Right atrium auricular region (tissue), 2 donors: ENCODE results near the gene GPR107. TPM values are rescaled to one million over a fixed set of nuclear protein-coding genes. Genes with fewer than 3 reads are reported as not detected.
"Not testable (repeated sequence)": the region's sequence is repeated elsewhere in the genome, so short reads cannot be mapped to it uniquely, and the experiment has no call there.

Experiments
- DNase-seq: peaks from one replicate; pipeline ENCODE4 v3.0.0-alpha.2; 2019; ENCODE audit warnings: low spot score
- H3K27ac ChIP-seq, 2 donors: fragments of 200-600 bp; sonication (generic); 1 replicate in 1 of 2; 2 replicates in 1 of 2; pipeline ENCODE4 v1.5.1; 2016 to 2019
- H3K27me3 ChIP-seq, 2 donors: fragments of 200-600 bp; sonication (generic); one replicate each; pipeline versions ENCODE4 v1.5.1 to v1.6.0; 2017 to 2019
- H3K36me3 ChIP-seq: fragments of 200-600 bp; sonication (generic); one replicate; pipeline ENCODE4 v1.5.1; 2016
- H3K4me1 ChIP-seq, 2 donors: fragments of 200-600 bp; sonication (generic); one replicate each; pipeline versions ENCODE4 v1.5.1 to v1.6.0; 2017 to 2019
- H3K4me3 ChIP-seq, 2 donors: fragments of 200-600 bp; sonication (generic); 1 replicate in 1 of 2; 2 replicates in 1 of 2; pipeline ENCODE4 v1.5.1; 2017 to 2019; ENCODE audit warnings: mild to moderate bottlenecking in 1 of 2, moderate library complexity in 1 of 2
- H3K9me3 ChIP-seq, 2 donors: fragments of 200-600 bp; sonication (generic); one replicate each; pipeline ENCODE4 v1.5.1; 2019
- CTCF ChIP-seq, 2 donors: fragments of 200-600 bp; sonication (generic); IDR thresholded peaks; one replicate each; pipeline ENCODE4 v1.5.1; 2019; ENCODE audit warnings: antibody characterized with exemption in 2 of 2
- total RNA-seq, 2 donors: library from RNA; depleted of rRNA; stranded (reverse); fragments of >200 nt; gene quantifications; one replicate each; pipeline ENCODE4 v1.1.0, GENCODE V29; 2016

The GPR107 gene
- 10 to 100 TPM; 16.2 to 16.9 TPM for total RNA-seq

GRCh38 chr9:130053504-130054324 lies at the start of gene GPR107:
TSS of gene GPR107 (plus strand) at chr9:130053906. CDS start at chr9:130053933, 27 bp downstream.
- no peaks in the 10 kb centered on the region for H3K27me3 ChIP-seq
- H3K9me3 ChIP-seq = no peaks in the 10 kb centered on the region
- peaks cover 0 to 28% of the 10 kb centered on the region in 2 donors for H3K4me1 ChIP-seq
- peak within 1 kb of the TSS; percentile 82 to 98 for H3K4me3 ChIP-seq
- peak within 1 kb of the TSS; percentile 85 to 89 for H3K27ac ChIP-seq
- peak; percentile 72 for DNase-seq
- no peak for TF ChIP-seq CTCF (IDR thresholded peaks at IDR 0.05)
- no peaks in the 10 kb centered on the region for H3K36me3 ChIP-seq

GRCh38 chr9:130003943-130004552 lies 49.7 kb upstream of the GPR107 start:
- H3K27me3 ChIP-seq = no peaks in the 10 kb centered on the region
- no peak overlapping the region for H3K27ac ChIP-seq
- TF ChIP-seq CTCF (IDR thresholded peaks at IDR 0.05) = no peak
- H3K4me1 ChIP-seq = no peaks in the 10 kb centered on the region
- no peaks in the 10 kb centered on the region for H3K36me3 ChIP-seq
- no peak overlapping the region for H3K4me3 ChIP-seq
- DNase-seq = no peak
- H3K9me3 ChIP-seq = no peaks in the 10 kb centered on the region

GRCh38 chr9:130006952-130007351 lies 46.8 kb upstream of the GPR107 start:
- not testable (repeated sequence) for H3K27ac ChIP-seq, H3K4me3 ChIP-seq, H3K9me3 ChIP-seq, H3K27me3 ChIP-seq, DNase-seq, H3K36me3 ChIP-seq, H3K4me1 ChIP-seq

GRCh38 chr9:130008538-130008937 lies 45.2 kb upstream of the GPR107 start:
- DNase-seq = no peak
- H3K4me1 ChIP-seq = no peaks in the 10 kb centered on the region
- no peak for TF ChIP-seq CTCF (IDR thresholded peaks at IDR 0.05)
- H3K4me3 ChIP-seq = no peak overlapping the region
- H3K27me3 ChIP-seq = no peaks in the 10 kb centered on the region
- H3K9me3 ChIP-seq = peaks cover 0 to 9% of the 10 kb centered on the region in 2 donors
- H3K36me3 ChIP-seq = no peaks in the 10 kb centered on the region
- H3K27ac ChIP-seq = no peak overlapping the region

GRCh38 chr9:130009546-130009945 lies 44.2 kb upstream of the GPR107 start:
- H3K4me3 ChIP-seq, H3K36me3 ChIP-seq, H3K9me3 ChIP-seq, H3K27me3 ChIP-seq, H3K27ac ChIP-seq, DNase-seq, H3K4me1 ChIP-seq: not testable (repeated sequence)

GRCh38 chr9:130010151-130010988 lies 43.3 kb upstream of the GPR107 start:
- Histone ChIP-seq H3K4me3 (no peak overlapping the region), H3K27me3 (no peaks in the 10 kb centered on the region), H3K27ac (no peak overlapping the region), H3K36me3 (no peaks in the 10 kb centered on the region), H3K9me3 (peaks cover 0 to 9% of the 10 kb centered on the region in 2 donors), H3K4me1 (no peaks in the 10 kb centered on the region)
- TF ChIP-seq CTCF (IDR thresholded peaks at IDR 0.05) = no peak
- DNase-seq = no peak
